Measurements from ENCODE around the gene TAF8. TPM values are rescaled to one million over a fixed set of nuclear protein-coding genes. Genes with fewer than 3 reads are reported as not detected.

The TAF8 gene
- total RNA-seq, 4 donors from 2014 or later, result 15.3 to 36.2 (median 21.8) TPM

- WGBS, 2 donors (ENCODE audit: low coverage in 1 of 2), result 17% methylated on average over 8 of the region's 8 CpGs; no CpG with 5 or more reads in 1 of the 2 donors
- peaks cover 0 to 48% (median 30%) of the 10 kb centered on the region in 4 donors for H3K4me1 ChIP-seq
- TF ChIP-seq POLR2A (IDR thresholded peaks at IDR 0.05), result no peak
- no peak for TF ChIP-seq CTCF (IDR thresholded peaks at IDR 0.05)
- TF ChIP-seq EP300 (IDR thresholded peaks at IDR 0.05; ENCODE audit: low read depth), result no peak
- no peak for TF ChIP-seq POLR2AphosphoS5 (IDR thresholded peaks at IDR 0.05)
- H3K9me3 ChIP-seq, result no peaks in the 10 kb centered on the region
- no peak for DNase-seq
- peaks cover 0 to 25% (median 11%) of the 10 kb centered on the region in 4 donors for H3K36me3 ChIP-seq
- H3K27ac ChIP-seq, result peak overlapping the region; percentile 87 to 94 (median 92)
- in situ Hi-C loops (cut with MboI; ENCODE audit: low pct_ligation_motif_present in 1 of 4, low pct_unique_long_range_greater_than_20kb in 1 of 4, low sequenced_read_pairs in 3 of 4) (no loop called here), intact Hi-C loops (cut with DNase I; ENCODE audit: low total_unique reads) (no loop called here)
- H3K4me3 ChIP-seq, result peak overlapping the region in 3 of 4 donors; percentile 58 to 60 (median 59)
- H3K27me3 ChIP-seq, result no peaks in the 10 kb centered on the region
These were observed 937 bp downstream of the TAF8 start for GRCh38 chr6:42051268-42051653.

- H3K27ac ChIP-seq, result no peak overlapping the region
- no peak for DNase-seq
- no peaks in the 10 kb centered on the region for H3K27me3 ChIP-seq
- TF ChIP-seq EP300 (IDR thresholded peaks at IDR 0.05; ENCODE audit: low read depth), result no peak
- no peak for TF ChIP-seq POLR2AphosphoS5 (IDR thresholded peaks at IDR 0.05)
- no peak for TF ChIP-seq POLR2A (IDR thresholded peaks at IDR 0.05)
- TF ChIP-seq CTCF (IDR thresholded peaks at IDR 0.05), result no peak
- in situ Hi-C loops (cut with MboI; ENCODE audit: low pct_ligation_motif_present in 1 of 4, low pct_unique_long_range_greater_than_20kb in 1 of 4, low sequenced_read_pairs in 3 of 4) (no loop called here), intact Hi-C loops (cut with DNase I; ENCODE audit: low total_unique reads) (no loop called here)
- H3K9me3 ChIP-seq, result no peaks in the 10 kb centered on the region
- H3K36me3 ChIP-seq, result peaks cover 0 to 41% (median 20%) of the 10 kb centered on the region in 4 donors
- H3K4me1 ChIP-seq, result peaks cover 0 to 35% (median 15%) of the 10 kb centered on the region in 4 donors
- H3K4me3 ChIP-seq, result no peak overlapping the region
These were observed 3.3 kb downstream of the TAF8 start for GRCh38 chr6:42053601-42054000.

GRCh38 chr6:42059743-42060142, 9.4 kb downstream of the TAF8 start:
- Histone ChIP-seq H3K27me3 (no peaks in the 10 kb centered on the region), H3K4me3 (no peak overlapping the region), H3K27ac (no peak overlapping the region), H3K36me3 (peaks cover 0 to 72% (median 32%) of the 10 kb centered on the region in 4 donors), H3K9me3 (no peaks in the 10 kb centered on the region), H3K4me1 (no peaks in the 10 kb centered on the region)
- no peak for TF ChIP-seq CTCF (IDR thresholded peaks at IDR 0.05)
- TF ChIP-seq POLR2AphosphoS5 (IDR thresholded peaks at IDR 0.05), result no peak
- no peak for TF ChIP-seq POLR2A (IDR thresholded peaks at IDR 0.05)
- no peak for TF ChIP-seq EP300 (IDR thresholded peaks at IDR 0.05; ENCODE audit: low read depth)
- WGBS, 2 donors (ENCODE audit: low coverage in 1 of 2), result 94 to 100% methylated on average over 2 to 5 of the region's 5 CpGs
- DNase-seq, result no peak
- intact Hi-C loops (cut with DNase I; ENCODE audit: low total_unique reads), result no loop called here
- in situ Hi-C loops (cut with MboI; ENCODE audit: low pct_ligation_motif_present in 1 of 4, low pct_unique_long_range_greater_than_20kb in 1 of 4, low sequenced_read_pairs in 3 of 4), result no loop called here

- Histone ChIP-seq H3K4me1 (no peaks in the 10 kb centered on the region), H3K27me3 (no peaks in the 10 kb centered on the region), H3K27ac (no peak overlapping the region), H3K4me3 (no peak overlapping the region), H3K36me3 (peaks cover 0 to 74% (median 31%) of the 10 kb centered on the region in 4 donors), H3K9me3 (no peaks in the 10 kb centered on the region)
- intact Hi-C loops (cut with DNase I; ENCODE audit: low total_unique reads), result no loop called here
- 97% methylated on average over 13 of the region's 13 CpGs; no CpG with 5 or more reads in 1 of the 2 donors for WGBS, 2 donors (ENCODE audit: low coverage in 1 of 2)
- TF ChIP-seq EP300 (IDR thresholded peaks at IDR 0.05; ENCODE audit: low read depth), result no peak
- no peak for TF ChIP-seq POLR2A (IDR thresholded peaks at IDR 0.05)
- no peak for TF ChIP-seq CTCF (IDR thresholded peaks at IDR 0.05)
- no peak for TF ChIP-seq POLR2AphosphoS5 (IDR thresholded peaks at IDR 0.05)
- in situ Hi-C loops (cut with MboI; ENCODE audit: low pct_ligation_motif_present in 1 of 4, low pct_unique_long_range_greater_than_20kb in 1 of 4, low sequenced_read_pairs in 3 of 4), result no loop called here
- DNase-seq, result no peak
These were observed 15.9 kb downstream of the TAF8 start for GRCh38 chr6:42066156-42066675.
